Tibial artery (tissue), 4 donors: ENCODE results near the gene EPN3.

ENCODE experiments used
- DNase-seq, 2 donors: peaks; one replicate each; pipeline ENCODE4 v3.0.0-alpha.2; 2019
- H3K27ac ChIP-seq, 2 donors: fragments of 200-600 bp; sonication (generic) in 1 of 2; 1 replicate in 1 of 2; 2 replicates in 1 of 2; pipeline ENCODE4 v1.5.1; 2018 to 2019; ENCODE audit warnings: mild to moderate bottlenecking in 1 of 2
- H3K27me3 ChIP-seq, 2 donors: fragments of 200-600 bp; sonication (generic) in 1 of 2; one replicate each; pipeline versions ENCODE4 v1.5.1 to v1.6.0; 2016 to 2019
- H3K36me3 ChIP-seq, 3 donors: fragments of 200-600 bp; sonication (generic) in 2 of 3; one replicate each; pipeline ENCODE4 v1.5.1; 2016 to 2019; ENCODE audit warnings: mild to moderate bottlenecking in 2 of 3
- H3K4me1 ChIP-seq, 4 donors: fragments of 200-600 bp; sonication (generic) in 2 of 4; 1 replicate in 3 of 4; 2 replicates in 1 of 4; pipeline ENCODE4 v1.5.1; 2016 to 2019
- H3K4me3 ChIP-seq, 2 donors: fragments of 200-600 bp; sonication (generic) in 1 of 2; 1 replicate in 1 of 2; 2 replicates in 1 of 2; pipeline ENCODE4 v1.5.1; 2018 to 2019; ENCODE audit warnings: mild to moderate bottlenecking in 2 of 2
- H3K9me3 ChIP-seq, 3 donors: fragments of 200-600 bp; sonication (generic) in 1 of 3; one replicate each; pipeline ENCODE4 v1.5.1; 2016 to 2019
- intact Hi-C: fragments of 100-400 bp; cut with DNase I; formaldehyde crosslinking; loops from one replicate; pipeline ENCODE4 v1.15.0; 2023; ENCODE audit warnings: low total_unique reads
- TF ChIP-seq, protein P1 (sequence below), 2 experiments: fragments of 200-600 bp in 1 of 2; fragments of 450-650 bp in 1 of 2; IDR thresholded peaks; one replicate each; pipeline ENCODE4 v1.5.1; 2017 to 2019; ENCODE audit warnings: antibody characterized with exemption in 2 of 2, mild to moderate bottlenecking in 1 of 2, moderate library complexity in 1 of 2

EPN3 gene

DNA sequence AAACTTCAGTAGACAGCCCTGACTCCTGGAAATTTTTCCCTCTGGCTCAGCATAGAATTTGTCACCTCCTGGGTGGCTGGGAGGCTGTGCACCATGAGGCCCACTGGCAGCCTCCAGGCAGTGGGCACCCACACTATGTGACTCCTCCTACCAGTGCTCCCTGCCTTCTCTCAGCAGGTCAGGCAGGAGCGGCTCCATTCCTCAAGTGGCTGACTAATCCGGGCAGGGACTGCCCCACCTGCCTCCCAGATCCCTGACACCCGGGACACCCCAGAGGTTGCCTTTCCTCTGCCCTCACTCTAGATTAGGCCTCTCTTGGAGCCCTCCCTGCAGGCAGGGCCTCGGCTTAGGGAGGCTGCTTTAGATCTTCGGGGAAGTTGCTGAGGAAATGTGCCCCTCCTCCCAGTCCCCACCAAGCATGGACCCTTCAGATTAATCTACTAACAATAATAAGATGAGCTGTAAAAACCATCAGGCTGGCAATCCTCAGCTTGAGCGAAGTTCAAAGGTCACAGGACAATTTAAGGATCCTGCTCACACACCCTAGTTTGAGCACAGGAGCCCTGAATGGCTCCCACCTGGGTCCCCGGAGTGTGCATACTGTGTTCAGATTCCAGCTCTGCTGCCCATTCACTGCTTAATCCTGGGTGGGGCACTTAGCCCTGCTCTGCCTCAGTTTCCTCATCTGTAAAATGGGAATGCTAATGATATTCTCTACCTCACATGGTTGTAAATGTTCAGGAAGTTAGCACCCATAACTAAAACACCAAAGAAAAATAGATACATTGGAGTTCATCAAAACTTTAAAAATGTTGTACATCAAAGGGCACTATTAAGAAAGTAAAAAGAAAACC lies 34.3 kb upstream of the EPN3 start:
- no peaks in the 10 kb centered on the region for H3K27me3 ChIP-seq
- H3K4me3 ChIP-seq: no peak overlapping the region
- no peaks in the 10 kb centered on the region for H3K4me1 ChIP-seq
- intact Hi-C loops: no loop called here
- no peaks in the 10 kb centered on the region for H3K36me3 ChIP-seq
- TF ChIP-seq, protein P1, sequence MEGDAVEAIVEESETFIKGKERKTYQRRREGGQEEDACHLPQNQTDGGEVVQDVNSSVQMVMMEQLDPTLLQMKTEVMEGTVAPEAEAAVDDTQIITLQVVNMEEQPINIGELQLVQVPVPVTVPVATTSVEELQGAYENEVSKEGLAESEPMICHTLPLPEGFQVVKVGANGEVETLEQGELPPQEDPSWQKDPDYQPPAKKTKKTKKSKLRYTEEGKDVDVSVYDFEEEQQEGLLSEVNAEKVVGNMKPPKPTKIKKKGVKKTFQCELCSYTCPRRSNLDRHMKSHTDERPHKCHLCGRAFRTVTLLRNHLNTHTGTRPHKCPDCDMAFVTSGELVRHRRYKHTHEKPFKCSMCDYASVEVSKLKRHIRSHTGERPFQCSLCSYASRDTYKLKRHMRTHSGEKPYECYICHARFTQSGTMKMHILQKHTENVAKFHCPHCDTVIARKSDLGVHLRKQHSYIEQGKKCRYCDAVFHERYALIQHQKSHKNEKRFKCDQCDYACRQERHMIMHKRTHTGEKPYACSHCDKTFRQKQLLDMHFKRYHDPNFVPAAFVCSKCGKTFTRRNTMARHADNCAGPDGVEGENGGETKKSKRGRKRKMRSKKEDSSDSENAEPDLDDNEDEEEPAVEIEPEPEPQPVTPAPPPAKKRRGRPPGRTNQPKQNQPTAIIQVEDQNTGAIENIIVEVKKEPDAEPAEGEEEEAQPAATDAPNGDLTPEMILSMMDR (IDR thresholded peaks at IDR 0.05): no peak
- no peak for DNase-seq
- H3K9me3 ChIP-seq: no peaks in the 10 kb centered on the region
- H3K27ac ChIP-seq: no peak overlapping the region

DNA sequence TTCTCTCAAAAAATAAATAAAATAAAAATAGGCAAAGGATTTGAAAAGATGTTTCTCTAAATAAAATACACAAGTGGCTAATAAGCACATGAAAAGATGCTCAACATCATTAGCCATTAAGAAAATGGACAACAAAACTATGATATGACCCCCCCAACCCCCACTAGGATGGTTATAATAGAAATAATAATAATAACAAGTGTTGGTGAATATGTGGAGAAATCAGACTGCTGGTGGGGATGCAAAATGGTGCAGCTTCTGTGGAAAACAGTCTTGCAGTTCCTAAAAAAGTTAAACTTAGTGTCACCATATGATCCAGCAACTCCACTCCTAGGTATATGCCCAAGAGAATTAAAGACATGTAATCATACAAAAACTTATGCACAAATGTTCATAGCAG lies 33.3 kb upstream of the EPN3 start:
- no peaks in the 10 kb centered on the region for H3K36me3 ChIP-seq
- intact Hi-C loops: no loop called here
- peaks cover 0 to 2% of the 10 kb centered on the region in 2 donors for H3K27me3 ChIP-seq
- H3K9me3 ChIP-seq: no peaks in the 10 kb centered on the region
- no peak for DNase-seq
- no peaks in the 10 kb centered on the region for H3K4me1 ChIP-seq
- no peak overlapping the region for H3K27ac ChIP-seq
- TF ChIP-seq, protein P1 (IDR thresholded peaks at IDR 0.05): no peak
- no peak overlapping the region for H3K4me3 ChIP-seq

DNA sequence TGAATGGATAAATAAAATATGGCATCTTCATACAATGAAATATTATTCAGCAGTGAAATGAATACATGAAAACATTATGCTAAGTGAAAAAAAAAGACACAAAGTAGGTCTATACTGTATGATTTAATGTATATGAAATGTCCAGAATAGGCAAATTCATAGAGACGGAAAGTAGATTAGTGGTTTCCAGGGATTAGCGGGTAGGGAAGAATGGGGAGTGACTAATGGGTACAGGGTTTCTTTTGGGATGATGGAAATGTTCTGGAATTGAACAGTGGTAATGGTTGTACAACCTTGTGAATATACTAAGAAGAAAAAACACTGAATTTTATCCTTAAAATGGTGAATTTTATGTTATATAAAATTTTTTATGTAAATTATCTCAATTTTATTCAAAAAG lies 32.8 kb upstream of the EPN3 start:
- Histone ChIP-seq H3K4me3 (no peak overlapping the region), H3K27ac (no peak overlapping the region), H3K36me3 (no peaks in the 10 kb centered on the region), H3K27me3 (peaks cover 0 to 2% of the 10 kb centered on the region in 2 donors), H3K4me1 (no peaks in the 10 kb centered on the region), H3K9me3 (no peaks in the 10 kb centered on the region)
- TF ChIP-seq, protein P1 (IDR thresholded peaks at IDR 0.05): no peak
- intact Hi-C loops: no loop called here
- DNase-seq: no peak

GRCh38 chr17:50501054-50501453 lies 31.5 kb upstream of the EPN3 start:
- intact Hi-C loops: no loop called here
- H3K4me3 ChIP-seq: no peak overlapping the region
- TF ChIP-seq, protein P1 (IDR thresholded peaks at IDR 0.05): no peak
- peaks cover 0 to 2% of the 10 kb centered on the region in 2 donors for H3K27me3 ChIP-seq
- no peak overlapping the region for H3K27ac ChIP-seq
- H3K36me3 ChIP-seq: no peaks in the 10 kb centered on the region
- DNase-seq: peak in 1 of 2 donors; percentile 32
- H3K9me3 ChIP-seq: no peaks in the 10 kb centered on the region
- no peaks in the 10 kb centered on the region for H3K4me1 ChIP-seq

GRCh38 chr17:50502301-50502990 lies 30.1 kb upstream of the EPN3 start:
- no peak for DNase-seq
- no peaks in the 10 kb centered on the region for H3K4me1 ChIP-seq
- no peaks in the 10 kb centered on the region for H3K36me3 ChIP-seq
- H3K4me3 ChIP-seq: no peak overlapping the region
- no peak overlapping the region for H3K27ac ChIP-seq
- intact Hi-C loops: no loop called here
- no peaks in the 10 kb centered on the region for H3K9me3 ChIP-seq
- TF ChIP-seq, protein P1 (IDR thresholded peaks at IDR 0.05): no peak
- H3K27me3 ChIP-seq: peaks cover 0 to 2% of the 10 kb centered on the region in 2 donors
